Pancreas (tissue), 10 donors: Measurements from ENCODE around the gene USP25. TPM values are rescaled to one million over a fixed set of nuclear protein-coding genes. Genes with fewer than 3 reads are reported as not detected.

Experiments used
- ATAC-seq, 4 donors: fragments of 200-7000 bp; cut with Tn5 transposase; one replicate each; pipeline versions ENCODE4 v1.8.0 to v1.9.1; 2020; ENCODE audit warnings: mild to moderate bottlenecking in 4 of 4, moderate library complexity in 4 of 4
- DNase-seq, 6 donors: peaks; one replicate each; pipeline ENCODE4 v3.0.0-alpha.2; 2020
- FAIRE-seq: peaks from 2 replicates; lab custom pipeline; 2012; peaks lifted over from hg19 to GRCh38; lab: Jason Lieb, UNC
- H3K27ac ChIP-seq, 4 donors: fragments of 200-600 bp; sonication (generic); 1 replicate in 3 of 4; 2 replicates in 1 of 4; pipeline versions ENCODE4 v1.5.0 to v1.8.0; 2020
- H3K27me3 ChIP-seq, 4 donors: fragments of 200-600 bp; one replicate each; pipeline ENCODE4 v1.8.0; 2021
- H3K36me3 ChIP-seq, 3 donors: fragments of 200-600 bp; sonication (generic) in 1 of 3; one replicate each; pipeline versions ENCODE4 v1.5.0 to v1.8.0; 2020 to 2021
- H3K4me1 ChIP-seq, 3 donors: fragments of 200-600 bp; one replicate each; pipeline ENCODE4 v1.8.0; 2021
- H3K4me3 ChIP-seq, 4 donors: fragments of 200-600 bp; sonication (generic) in 2 of 4; one replicate each; pipeline versions ENCODE4 v1.5.0 to v1.8.0; 2020 to 2021
- H3K9me3 ChIP-seq, 4 donors: fragments of 200-600 bp; one replicate each; pipeline ENCODE4 v1.8.0; 2021
- WGBS, 2 donors: extraction: QIAGEN DNeasy Blood & Tissue Kit; methylation state at CpG; one replicate each; pipeline ENCODE4 v1.1.7; 2013; 5-methylcytosine and 5-hydroxymethylcytosine counted together
- intact Hi-C, 3 donors: fragments of 100-400 bp; cut with DNase I; formaldehyde crosslinking; loops; one replicate each; pipeline versions ENCODE4 v1.11.1 to v1.14.2; 2022
- polyA plus RNA-seq, 2 donors: library from polyadenylated mRNA; stranded (reverse); fragments of 200-250 nt; gene quantifications; one replicate each; pipeline ENCODE4 v1.2.3, GENCODE V29; 2013
- total RNA-seq, 6 donors: library from RNA; stranded (reverse); fragmentation: NEBNext Ultra II Directional in 4 of 6; extraction: Animal tissue kit (Norgen Biotek cat#: 25700) in 4 of 6; gene quantifications; one replicate each; pipeline versions ENCODE4 v1.2.1 to v1.2.4, GENCODE V29; 2021 to 2023
- TF ChIP-seq, protein P1 (sequence below), 4 donors: fragments of 200-600 bp; sonication (generic) in 3 of 4; IDR thresholded peaks; one replicate each; pipeline versions ENCODE4 v1.5.0 to v1.8.0; 2021; ENCODE audit warnings: antibody characterized with exemption in 4 of 4
- donor health status: healthy with polysubstance abuse.
- donor health status: DM: no; HTN: no; CAD: no; lungs with moderate emphysema.
- donor health status: DM: no; HTN: no; CAD: no.
- donor health status: control.
- donor health status: control.
- donor health status: Bipolar disorder and iron deficiency.
- donor health status: DM: yes; HTN: yes; CAD: no.
- donor health status: DM: no; HTN: no; CAD: no.
- donor health status: DM: no; HTN: no; CAD: no.
- donor health status: DM: yes; HTN: yes; CAD: no.

The USP25 gene
- total and polyA plus RNA-seq, 8 donors = 4.3 to 24.8 (median 15.0) TPM

DNA sequence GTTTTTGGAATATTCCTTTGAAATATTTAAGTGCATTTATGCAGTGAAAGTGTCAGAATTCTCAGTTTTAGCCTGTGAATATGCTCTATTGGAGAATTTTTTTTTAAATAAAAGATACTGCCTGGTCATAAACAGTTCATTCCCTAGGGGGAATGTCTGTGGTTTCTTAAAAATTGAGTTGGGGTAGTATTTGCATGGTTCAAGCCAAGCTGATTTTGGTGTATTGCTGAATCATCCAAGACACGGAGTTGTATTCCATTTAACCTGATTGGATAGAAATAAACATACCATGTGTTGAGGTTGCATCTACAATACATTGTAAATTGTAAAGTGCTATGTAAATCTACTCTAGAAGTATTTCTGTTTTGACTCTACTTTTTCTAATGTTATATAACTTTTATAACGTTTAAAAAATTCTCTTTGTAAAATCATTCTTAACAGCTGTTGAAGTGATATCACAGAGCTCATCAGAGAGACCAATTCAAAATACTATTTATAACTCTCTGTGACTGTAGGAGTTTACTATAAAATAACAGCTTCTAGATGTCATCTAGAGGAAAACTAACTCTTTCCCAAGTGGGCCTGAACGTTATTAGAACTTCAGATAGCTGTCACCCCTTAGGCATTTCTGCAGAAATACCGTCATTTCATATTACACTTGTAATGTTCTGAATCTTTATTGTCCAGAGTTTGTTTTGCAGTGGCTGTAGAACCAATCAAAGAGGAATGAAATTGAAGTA is 199.1 kb downstream of the USP25 start:
- TF ChIP-seq, protein P1, sequence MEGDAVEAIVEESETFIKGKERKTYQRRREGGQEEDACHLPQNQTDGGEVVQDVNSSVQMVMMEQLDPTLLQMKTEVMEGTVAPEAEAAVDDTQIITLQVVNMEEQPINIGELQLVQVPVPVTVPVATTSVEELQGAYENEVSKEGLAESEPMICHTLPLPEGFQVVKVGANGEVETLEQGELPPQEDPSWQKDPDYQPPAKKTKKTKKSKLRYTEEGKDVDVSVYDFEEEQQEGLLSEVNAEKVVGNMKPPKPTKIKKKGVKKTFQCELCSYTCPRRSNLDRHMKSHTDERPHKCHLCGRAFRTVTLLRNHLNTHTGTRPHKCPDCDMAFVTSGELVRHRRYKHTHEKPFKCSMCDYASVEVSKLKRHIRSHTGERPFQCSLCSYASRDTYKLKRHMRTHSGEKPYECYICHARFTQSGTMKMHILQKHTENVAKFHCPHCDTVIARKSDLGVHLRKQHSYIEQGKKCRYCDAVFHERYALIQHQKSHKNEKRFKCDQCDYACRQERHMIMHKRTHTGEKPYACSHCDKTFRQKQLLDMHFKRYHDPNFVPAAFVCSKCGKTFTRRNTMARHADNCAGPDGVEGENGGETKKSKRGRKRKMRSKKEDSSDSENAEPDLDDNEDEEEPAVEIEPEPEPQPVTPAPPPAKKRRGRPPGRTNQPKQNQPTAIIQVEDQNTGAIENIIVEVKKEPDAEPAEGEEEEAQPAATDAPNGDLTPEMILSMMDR (IDR thresholded peaks at IDR 0.05) = no peak
- FAIRE-seq (no peak), ATAC-seq (no peak), DNase-seq (no peak)
- no peaks in the 10 kb centered on the region for H3K9me3 ChIP-seq
- H3K27me3 ChIP-seq = no peaks in the 10 kb centered on the region
- H3K27ac ChIP-seq = no peak overlapping the region
- H3K36me3 ChIP-seq = no peaks in the 10 kb centered on the region
- intact Hi-C loops = no loop called here
- WGBS, 2 donors = 52 to 55% methylated on average over 4 of the region's 4 CpGs
- H3K4me1 ChIP-seq = no peaks in the 10 kb centered on the region
- H3K4me3 ChIP-seq = no peak overlapping the region

DNA sequence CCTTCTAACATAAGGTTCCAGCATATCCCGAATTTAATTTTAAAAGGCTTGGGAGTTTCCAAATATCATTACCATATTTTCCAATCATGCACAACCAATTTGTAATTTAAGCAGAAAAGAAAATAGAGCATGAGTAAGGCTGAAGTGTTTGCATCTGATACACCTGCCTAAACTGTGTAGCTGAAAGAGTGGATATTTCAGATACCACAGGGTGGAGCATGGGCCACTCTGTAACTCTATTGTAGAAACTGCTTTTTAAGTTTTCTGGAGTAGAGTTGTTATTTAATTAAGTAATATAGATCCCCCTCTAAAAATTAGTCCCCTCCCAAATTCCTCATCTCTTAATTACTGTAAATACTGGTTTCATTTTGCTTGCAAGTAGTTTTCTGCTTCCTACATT is 199.8 kb downstream of the USP25 start:
- H3K4me3 ChIP-seq = no peak overlapping the region
- 85 to 91% methylated on average over 1 of the region's 1 CpG for WGBS, 2 donors
- no peak overlapping the region for H3K27ac ChIP-seq
- H3K27me3 ChIP-seq = no peaks in the 10 kb centered on the region
- ATAC-seq (no peak), FAIRE-seq (no peak), DNase-seq (no peak)
- TF ChIP-seq, protein P1 (IDR thresholded peaks at IDR 0.05) = no peak
- H3K36me3 ChIP-seq = no peaks in the 10 kb centered on the region
- no peaks in the 10 kb centered on the region for H3K9me3 ChIP-seq
- H3K4me1 ChIP-seq = no peaks in the 10 kb centered on the region
- intact Hi-C loops = no loop called here
